ENCODE data around the gene KIF12. TPM values are rescaled to one million over a fixed set of nuclear protein-coding genes. Genes with fewer than 3 reads are reported as not detected.

The KIF12 gene
- total and polyA plus RNA-seq, 2 experiments from 2014 or later, result 4.2 to 4.3 TPM

DNA sequence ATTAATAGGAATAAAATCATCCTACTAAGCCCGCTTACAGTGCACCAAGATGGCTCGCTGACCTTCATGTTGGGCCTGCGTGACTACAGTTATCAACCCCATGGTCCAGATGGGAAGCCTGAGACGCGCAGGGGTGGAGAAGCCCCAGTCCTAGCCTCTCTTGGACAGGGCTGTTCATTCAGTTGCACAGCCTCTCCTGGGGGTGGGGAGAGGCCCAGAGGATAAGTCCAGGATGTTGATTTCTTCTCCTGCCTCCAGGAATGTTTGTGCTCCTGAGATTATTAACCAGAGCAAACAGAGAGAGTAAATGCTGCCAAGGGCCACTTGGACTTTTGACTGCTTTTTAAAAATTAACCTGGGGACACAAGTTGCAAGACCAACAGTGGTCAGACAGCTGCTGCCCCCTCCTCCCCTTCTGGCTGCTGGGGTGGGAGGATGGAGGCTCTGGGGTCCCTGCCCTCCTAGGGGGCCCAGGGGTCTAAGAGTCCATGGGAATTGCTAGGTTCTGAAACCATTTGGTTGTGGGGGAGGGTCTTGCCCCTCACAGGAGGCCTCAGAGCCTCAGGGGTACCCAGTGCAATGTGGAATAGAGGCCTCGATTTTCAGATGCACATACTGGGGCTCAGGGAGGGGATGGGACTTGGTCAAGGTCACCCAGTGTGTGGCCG is 18.2 kb downstream of the KIF12 start (continued):
- TF ChIP-seq, protein P1, sequence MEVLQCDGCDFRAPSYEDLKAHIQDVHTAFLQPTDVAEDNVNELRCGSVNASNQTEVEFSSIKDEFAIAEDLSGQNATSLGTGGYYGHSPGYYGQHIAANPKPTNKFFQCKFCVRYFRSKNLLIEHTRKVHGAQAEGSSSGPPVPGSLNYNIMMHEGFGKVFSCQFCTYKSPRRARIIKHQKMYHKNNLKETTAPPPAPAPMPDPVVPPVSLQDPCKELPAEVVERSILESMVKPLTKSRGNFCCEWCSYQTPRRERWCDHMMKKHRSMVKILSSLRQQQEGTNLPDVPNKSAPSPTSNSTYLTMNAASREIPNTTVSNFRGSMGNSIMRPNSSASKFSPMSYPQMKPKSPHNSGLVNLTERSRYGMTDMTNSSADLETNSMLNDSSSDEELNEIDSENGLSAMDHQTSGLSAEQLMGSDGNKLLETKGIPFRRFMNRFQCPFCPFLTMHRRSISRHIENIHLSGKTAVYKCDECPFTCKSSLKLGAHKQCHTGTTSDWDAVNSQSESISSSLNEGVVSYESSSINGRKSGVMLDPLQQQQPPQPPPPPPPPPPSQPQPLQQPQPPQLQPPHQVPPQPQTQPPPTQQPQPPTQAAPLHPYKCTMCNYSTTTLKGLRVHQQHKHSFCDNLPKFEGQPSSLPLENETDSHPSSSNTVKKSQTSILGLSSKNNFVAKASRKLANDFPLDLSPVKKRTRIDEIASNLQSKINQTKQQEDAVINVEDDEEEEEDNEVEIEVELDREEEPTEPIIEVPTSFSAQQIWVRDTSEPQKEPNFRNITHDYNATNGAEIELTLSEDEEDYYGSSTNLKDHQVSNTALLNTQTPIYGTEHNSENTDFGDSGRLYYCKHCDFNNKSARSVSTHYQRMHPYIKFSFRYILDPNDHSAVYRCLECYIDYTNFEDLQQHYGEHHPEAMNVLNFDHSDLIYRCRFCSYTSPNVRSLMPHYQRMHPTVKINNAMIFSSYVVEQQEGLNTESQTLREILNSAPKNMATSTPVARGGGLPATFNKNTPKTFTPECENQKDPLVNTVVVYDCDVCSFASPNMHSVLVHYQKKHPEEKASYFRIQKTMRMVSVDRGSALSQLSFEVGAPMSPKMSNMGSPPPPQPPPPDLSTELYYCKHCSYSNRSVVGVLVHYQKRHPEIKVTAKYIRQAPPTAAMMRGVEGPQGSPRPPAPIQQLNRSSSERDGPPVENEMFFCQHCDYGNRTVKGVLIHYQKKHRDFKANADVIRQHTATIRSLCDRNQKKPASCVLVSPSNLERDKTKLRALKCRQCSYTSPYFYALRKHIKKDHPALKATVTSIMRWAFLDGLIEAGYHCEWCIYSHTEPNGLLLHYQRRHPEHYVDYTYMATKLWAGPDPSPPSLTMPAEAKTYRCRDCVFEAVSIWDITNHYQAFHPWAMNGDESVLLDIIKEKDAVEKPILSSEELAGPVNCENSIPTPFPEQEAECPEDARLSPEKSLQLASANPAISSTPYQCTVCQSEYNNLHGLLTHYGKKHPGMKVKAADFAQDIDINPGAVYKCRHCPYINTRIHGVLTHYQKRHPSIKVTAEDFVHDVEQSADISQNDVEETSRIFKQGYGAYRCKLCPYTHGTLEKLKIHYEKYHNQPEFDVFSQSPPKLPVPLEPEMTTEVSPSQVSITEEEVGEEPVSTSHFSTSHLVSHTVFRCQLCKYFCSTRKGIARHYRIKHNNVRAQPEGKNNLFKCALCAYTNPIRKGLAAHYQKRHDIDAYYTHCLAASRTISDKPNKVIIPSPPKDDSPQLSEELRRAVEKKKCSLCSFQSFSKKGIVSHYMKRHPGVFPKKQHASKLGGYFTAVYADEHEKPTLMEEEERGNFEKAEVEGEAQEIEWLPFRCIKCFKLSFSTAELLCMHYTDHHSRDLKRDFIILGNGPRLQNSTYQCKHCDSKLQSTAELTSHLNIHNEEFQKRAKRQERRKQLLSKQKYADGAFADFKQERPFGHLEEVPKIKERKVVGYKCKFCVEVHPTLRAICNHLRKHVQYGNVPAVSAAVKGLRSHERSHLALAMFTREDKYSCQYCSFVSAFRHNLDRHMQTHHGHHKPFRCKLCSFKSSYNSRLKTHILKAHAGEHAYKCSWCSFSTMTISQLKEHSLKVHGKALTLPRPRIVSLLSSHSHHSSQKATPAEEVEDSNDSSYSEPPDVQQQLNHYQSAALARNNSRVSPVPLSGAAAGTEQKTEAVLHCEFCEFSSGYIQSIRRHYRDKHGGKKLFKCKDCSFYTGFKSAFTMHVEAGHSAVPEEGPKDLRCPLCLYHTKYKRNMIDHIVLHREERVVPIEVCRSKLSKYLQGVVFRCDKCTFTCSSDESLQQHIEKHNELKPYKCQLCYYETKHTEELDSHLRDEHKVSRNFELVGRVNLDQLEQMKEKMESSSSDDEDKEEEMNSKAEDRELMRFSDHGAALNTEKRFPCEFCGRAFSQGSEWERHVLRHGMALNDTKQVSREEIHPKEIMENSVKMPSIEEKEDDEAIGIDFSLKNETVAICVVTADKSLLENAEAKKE (CRISPR knock-in tag; IDR thresholded peaks at IDR 0.05), result no peak
- TF ChIP-seq, protein P2, sequence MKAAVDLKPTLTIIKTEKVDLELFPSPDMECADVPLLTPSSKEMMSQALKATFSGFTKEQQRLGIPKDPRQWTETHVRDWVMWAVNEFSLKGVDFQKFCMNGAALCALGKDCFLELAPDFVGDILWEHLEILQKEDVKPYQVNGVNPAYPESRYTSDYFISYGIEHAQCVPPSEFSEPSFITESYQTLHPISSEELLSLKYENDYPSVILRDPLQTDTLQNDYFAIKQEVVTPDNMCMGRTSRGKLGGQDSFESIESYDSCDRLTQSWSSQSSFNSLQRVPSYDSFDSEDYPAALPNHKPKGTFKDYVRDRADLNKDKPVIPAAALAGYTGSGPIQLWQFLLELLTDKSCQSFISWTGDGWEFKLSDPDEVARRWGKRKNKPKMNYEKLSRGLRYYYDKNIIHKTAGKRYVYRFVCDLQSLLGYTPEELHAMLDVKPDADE (IDR thresholded peaks at IDR 0.05), result no peak
- TF ChIP-seq EZH2 (IDR thresholded peaks at IDR 0.05; ENCODE audit: low read depth, unreplicated experiment) (no peak), CREB1 (CRISPR knock-in tag; IDR thresholded peaks at IDR 0.05; ENCODE audit: low read depth) (no peak)
- TF ChIP-seq, protein P3, sequence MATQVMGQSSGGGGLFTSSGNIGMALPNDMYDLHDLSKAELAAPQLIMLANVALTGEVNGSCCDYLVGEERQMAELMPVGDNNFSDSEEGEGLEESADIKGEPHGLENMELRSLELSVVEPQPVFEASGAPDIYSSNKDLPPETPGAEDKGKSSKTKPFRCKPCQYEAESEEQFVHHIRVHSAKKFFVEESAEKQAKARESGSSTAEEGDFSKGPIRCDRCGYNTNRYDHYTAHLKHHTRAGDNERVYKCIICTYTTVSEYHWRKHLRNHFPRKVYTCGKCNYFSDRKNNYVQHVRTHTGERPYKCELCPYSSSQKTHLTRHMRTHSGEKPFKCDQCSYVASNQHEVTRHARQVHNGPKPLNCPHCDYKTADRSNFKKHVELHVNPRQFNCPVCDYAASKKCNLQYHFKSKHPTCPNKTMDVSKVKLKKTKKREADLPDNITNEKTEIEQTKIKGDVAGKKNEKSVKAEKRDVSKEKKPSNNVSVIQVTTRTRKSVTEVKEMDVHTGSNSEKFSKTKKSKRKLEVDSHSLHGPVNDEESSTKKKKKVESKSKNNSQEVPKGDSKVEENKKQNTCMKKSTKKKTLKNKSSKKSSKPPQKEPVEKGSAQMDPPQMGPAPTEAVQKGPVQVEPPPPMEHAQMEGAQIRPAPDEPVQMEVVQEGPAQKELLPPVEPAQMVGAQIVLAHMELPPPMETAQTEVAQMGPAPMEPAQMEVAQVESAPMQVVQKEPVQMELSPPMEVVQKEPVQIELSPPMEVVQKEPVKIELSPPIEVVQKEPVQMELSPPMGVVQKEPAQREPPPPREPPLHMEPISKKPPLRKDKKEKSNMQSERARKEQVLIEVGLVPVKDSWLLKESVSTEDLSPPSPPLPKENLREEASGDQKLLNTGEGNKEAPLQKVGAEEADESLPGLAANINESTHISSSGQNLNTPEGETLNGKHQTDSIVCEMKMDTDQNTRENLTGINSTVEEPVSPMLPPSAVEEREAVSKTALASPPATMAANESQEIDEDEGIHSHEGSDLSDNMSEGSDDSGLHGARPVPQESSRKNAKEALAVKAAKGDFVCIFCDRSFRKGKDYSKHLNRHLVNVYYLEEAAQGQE (IDR thresholded peaks at IDR 0.05; ENCODE audit: unreplicated experiment), result no peak
